Measurements from ENCODE around the gene RASGRP4.
A peak's percentile ranks its signal among the peaks of the same experiment; 100 is the strongest.

The RASGRP4 gene

DNA sequence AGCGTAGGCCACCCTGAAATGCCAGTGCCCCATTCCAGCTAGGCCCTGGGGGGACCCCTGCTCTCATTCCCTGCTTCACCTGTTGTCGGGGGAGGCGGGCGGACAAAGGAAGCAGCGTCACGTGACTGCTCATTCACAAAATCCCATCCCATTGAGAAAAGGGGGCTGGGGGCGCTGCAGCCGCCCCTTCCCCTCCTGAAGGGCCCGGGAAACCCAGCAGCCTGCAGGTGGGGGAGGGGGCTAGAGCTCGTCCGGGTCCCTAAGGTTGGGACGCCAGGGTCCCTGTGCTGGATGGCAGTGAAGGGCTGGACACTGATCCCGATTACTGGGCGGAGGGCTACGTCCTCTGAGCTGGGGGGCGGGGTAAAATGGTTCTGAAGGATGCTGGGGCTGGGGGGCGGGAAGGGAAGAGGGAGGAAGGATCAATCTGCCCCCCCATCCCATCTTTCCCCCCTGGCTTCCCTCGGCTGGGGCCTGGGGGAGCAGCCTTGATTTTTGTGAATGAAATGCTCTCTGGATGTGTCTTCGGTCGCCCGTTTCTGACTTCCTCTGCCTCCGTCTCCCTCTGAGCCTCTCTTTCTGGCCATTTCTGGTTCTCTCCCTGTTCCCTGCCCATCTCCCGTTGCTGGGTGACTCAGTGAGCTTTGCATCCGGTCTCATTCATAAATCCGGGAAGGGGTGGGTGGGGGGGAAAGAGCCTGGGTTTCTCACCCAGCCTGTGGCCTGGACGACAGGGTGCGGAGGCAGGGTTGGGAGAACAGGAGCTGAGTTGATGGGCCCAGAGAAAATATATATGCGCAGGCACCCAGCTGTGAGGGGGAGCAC, 36.7 kb downstream of the RASGRP4 start:
- DNase-seq (ENCODE audit: low read depth), result peak; percentile 89

GRCh38 chr19:38388349-38389100, 37.5 kb downstream of the RASGRP4 start, which contains the start of gene SPRED3:
Gene SPRED3 (plus strand): TSS chr19:38388697. CDS start chr19:38390303, 1,606 bp downstream.
- DNase-seq (ENCODE audit: low read depth), result peak; percentile 79

DNA sequence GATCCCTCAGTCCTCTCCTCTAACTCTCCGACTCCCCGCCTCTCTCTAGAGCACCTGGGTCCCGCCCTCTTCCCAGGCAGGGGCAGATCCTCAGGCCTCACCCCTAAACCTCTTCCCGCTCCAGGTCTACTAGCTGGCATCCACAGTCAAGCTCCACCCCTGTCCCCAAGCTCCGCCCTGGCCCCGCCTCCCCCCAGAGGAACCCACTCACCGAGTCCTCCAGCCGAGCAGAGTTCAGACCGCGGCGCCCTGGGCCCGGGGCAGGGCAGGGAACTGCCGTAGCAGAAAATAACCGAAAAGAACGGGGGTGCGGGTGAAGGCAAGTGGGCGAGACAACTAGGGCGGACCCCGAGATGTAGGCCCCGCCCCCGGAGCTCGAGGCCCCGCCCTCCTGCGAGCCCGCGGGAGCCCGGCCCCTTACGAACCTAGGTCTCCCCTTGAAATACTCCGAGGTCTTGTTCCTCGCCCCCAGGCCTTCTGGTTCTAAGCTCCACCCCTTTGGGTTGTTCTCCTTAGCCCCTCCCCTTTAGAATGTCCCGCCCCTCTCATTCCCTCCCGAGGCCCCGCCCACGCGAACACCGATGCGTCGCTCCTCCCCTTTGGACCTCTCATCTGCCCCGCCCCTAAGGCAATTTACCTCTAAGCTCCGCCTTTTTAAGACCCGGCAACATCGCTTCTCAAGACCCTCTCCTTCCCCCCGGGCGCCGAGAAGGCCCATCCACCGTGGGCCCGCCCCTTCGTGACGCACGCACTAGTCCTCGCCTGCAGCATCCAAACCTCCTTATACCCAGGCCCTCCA, 38.3 kb downstream of the RASGRP4 start, which contains the start of gene GGN:
GGN (minus strand) TSS at position 485 of the 799 bp plus-strand sequence. CDS start 773 bp downstream, outside the sequence.
- DNase-seq (ENCODE audit: low read depth), result peak; percentile 96

- DNase-seq (ENCODE audit: low read depth), result no peak
Measured at GRCh38 chr19:38386971-38387549, 39.0 kb downstream of the RASGRP4 start.

- DNase-seq (ENCODE audit: low read depth), result no peak
Measured at GRCh38 chr19:38386300-38386970, 39.6 kb downstream of the RASGRP4 start.

- DNase-seq (ENCODE audit: low read depth), result no peak
Measured at GRCh38 chr19:38385804-38386257, 40.2 kb downstream of the RASGRP4 start.

DNA sequence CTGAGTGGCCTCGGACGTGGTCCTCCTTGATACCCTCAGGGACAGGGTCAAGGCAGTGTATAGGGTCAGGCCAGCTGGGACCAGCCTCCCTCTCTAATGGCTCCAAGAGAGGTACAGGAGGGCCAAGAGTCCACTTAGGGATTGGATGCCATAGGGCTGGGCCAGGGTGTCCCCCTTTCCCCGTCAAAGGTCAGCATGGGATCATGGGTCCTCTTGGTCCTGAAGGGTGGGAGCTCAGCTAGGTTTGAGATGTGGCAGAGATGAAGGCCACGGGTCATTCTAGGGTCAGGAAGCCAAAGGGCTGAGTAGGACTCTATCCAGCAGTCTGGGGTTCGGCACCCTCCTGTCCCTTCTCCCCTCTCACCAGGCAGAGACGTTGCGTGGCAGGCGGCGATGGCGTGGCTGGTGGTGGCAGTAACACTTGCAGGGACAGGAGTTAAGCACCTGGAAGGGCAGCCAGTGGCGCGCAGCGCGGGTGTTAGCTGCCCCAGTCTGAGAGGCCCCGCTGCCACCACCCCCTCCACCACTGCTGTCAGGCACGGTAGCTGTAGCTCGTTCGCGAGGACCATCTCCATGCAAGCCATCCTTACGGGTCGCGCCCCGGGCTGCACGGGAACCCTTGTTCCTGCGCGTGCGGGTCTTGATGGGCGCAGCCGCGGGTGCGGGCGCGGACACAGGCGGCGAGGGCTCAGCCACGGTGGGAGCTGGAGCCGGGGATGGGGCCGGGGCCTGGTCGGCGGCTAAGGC, 40.8 kb downstream of the RASGRP4 start:
- no peak for DNase-seq (ENCODE audit: low read depth)

GRCh38 chr19:38384209-38385027, 41.6 kb downstream of the RASGRP4 start:
- no peak for DNase-seq (ENCODE audit: low read depth)

GRCh38 chr19:38383743-38384142, 42.3 kb downstream of the RASGRP4 start:
- no peak for DNase-seq (ENCODE audit: low read depth)

- DNase-seq (ENCODE audit: low read depth), result no peak
Measured at GRCh38 chr19:38383184-38383583, 42.8 kb downstream of the RASGRP4 start.

- DNase-seq (ENCODE audit: low read depth), result no peak
Measured at GRCh38 chr19:38381138-38381537, 44.9 kb downstream of the RASGRP4 start.

DNA sequence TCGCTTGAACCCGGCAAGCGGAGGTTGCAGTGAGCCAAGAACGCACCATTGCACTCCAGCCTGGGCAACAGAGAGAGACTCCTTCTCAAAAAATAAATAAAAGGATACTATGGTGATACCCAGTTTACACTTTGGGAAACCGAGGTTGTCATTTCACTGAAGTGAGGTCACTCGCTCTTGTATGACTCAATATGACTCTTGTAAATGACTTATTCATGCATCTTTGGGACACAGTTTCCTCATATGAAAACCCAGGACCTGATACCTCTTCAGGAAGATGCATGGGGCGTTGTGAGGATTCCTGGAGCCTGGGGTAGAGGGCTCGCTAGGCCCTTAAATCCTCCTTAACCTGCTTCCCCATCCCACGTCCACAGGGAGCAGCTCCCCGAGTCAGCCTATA, 47.2 kb downstream of the RASGRP4 start:
- no peak for DNase-seq (ENCODE audit: low read depth)

- DNase-seq (ENCODE audit: low read depth), result no peak
Measured at GRCh38 chr19:38377052-38377451, 49.0 kb downstream of the RASGRP4 start.

- no peak for DNase-seq (ENCODE audit: low read depth)
Measured at GRCh38 chr19:38376576-38376975, 49.4 kb downstream of the RASGRP4 start.

GRCh38 chr19:38375748-38376147, 50.3 kb downstream of the RASGRP4 start:
- peak; percentile 67 for DNase-seq (ENCODE audit: low read depth)

DNA sequence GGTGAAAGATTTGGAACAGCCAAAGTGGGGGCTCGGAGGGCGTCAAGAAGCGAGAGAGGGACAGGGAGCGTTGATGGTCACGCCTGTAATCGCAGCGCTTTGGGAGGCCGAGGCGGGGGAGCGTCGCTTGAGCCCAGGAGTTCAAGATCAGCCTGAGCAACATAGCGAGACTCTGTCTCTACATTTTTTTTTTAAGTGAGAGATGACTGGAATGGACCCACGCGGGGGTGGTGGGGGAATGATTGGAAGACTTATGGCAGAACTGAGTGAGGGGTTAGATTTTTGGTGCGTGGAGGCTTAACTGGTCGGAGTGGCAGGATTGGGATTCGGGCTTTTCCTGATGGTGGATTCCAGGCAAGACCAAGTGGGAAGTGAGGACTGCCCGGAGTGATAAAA, 50.9 kb downstream of the RASGRP4 start:
- DNase-seq (ENCODE audit: low read depth), result no peak

GRCh38 chr19:38374332-38375097, 51.5 kb downstream of the RASGRP4 start, which contains the start of gene PSMD8:
Gene PSMD8 (plus strand): TSS chr19:38374571. CDS start chr19:38374602, 31 bp downstream.
- DNase-seq (ENCODE audit: low read depth), result peak; percentile 99

GRCh38 chr19:38373907-38374331, 52.1 kb downstream of the RASGRP4 start:
- DNase-seq (ENCODE audit: low read depth), result no peak

DNA sequence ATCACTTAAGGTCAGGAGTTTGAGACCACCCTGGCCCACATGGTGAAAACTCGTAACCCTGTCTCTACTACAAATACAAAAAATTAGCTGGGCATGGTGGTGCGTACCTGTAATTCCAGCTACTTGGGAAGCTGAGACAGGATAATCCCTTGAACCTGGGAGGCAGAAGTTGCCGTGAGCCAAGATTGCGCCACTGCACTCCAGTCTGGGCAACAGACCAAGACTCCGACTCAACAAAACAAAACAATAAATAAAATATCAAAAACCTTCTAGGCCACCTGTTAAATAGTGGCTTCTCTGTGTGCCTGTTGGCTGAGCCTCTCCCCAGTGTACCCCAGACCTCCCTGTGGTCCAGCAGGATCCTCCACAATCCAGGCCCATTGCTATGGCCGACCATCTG, 54.9 kb downstream of the RASGRP4 start:
- no peak for DNase-seq (ENCODE audit: low read depth)
